ENCODE data around the gene STX18.
"Not testable (repeated sequence)": the region's sequence is repeated elsewhere in the genome, so short reads cannot be mapped to it uniquely, and the experiment has no call there.

STX18 gene

GRCh38 chr4:4477391-4477790 lies 64.5 kb downstream of the STX18 start:
- no peak for DNase-seq

- DNase-seq = no peak
Observed at GRCh38 chr4:4474476-4474875, 67.4 kb downstream of the STX18 start.

GRCh38 chr4:4472344-4472958 lies 69.4 kb downstream of the STX18 start:
- no peak for DNase-seq

- DNase-seq = no peak
Observed at GRCh38 chr4:4471195-4471594, 70.7 kb downstream of the STX18 start.

GRCh38 chr4:4470208-4470607 lies 71.6 kb downstream of the STX18 start:
- no peak for DNase-seq

GRCh38 chr4:4465238-4465637 lies 76.6 kb downstream of the STX18 start:
- not testable (repeated sequence) for DNase-seq

GRCh38 chr4:4462970-4463369 lies 78.9 kb downstream of the STX18 start:
- no peak for DNase-seq

- DNase-seq = no peak
Observed at GRCh38 chr4:4461850-4462249, 80.0 kb downstream of the STX18 start.

GRCh38 chr4:4461178-4461577 lies 80.7 kb downstream of the STX18 start:
- no peak for DNase-seq

- no peak for DNase-seq
Observed at GRCh38 chr4:4460759-4461158, 81.1 kb downstream of the STX18 start.

- DNase-seq = no peak
Observed at GRCh38 chr4:4459181-4459580, 82.7 kb downstream of the STX18 start.

GRCh38 chr4:4457803-4458553 lies 83.9 kb downstream of the STX18 start:
- DNase-seq = no peak

- DNase-seq = no peak
Observed at GRCh38 chr4:4456816-4457578, 84.9 kb downstream of the STX18 start.

GRCh38 chr4:4456351-4456750 lies 85.5 kb downstream of the STX18 start:
- DNase-seq = no peak

GRCh38 chr4:4455210-4455865 lies 86.5 kb downstream of the STX18 start:
- DNase-seq = no peak

GRCh38 chr4:4446434-4446833 lies 95.4 kb downstream of the STX18 start:
- no peak for DNase-seq

- no peak for DNase-seq
Observed at GRCh38 chr4:4443821-4444220, 98.0 kb downstream of the STX18 start.

- no peak for DNase-seq
Observed at GRCh38 chr4:4440333-4441061, 101.4 kb downstream of the STX18 start.

- DNase-seq = no peak
Observed at GRCh38 chr4:4439782-4440181, 102.1 kb downstream of the STX18 start.

- no peak for DNase-seq
Observed at GRCh38 chr4:4438891-4439290, 103.0 kb downstream of the STX18 start.

- no peak for DNase-seq
Observed at GRCh38 chr4:4437798-4438470, 103.9 kb downstream of the STX18 start.

- no peak for DNase-seq
Observed at GRCh38 chr4:4436244-4436823, 105.5 kb downstream of the STX18 start.

Data from stimulated activated CD4-positive, alpha-beta T cell treated with anti-CD3 and anti-CD28 coated beads, Interleukin-12 subunit alpha, Interleukin-12 subunit beta, amount 100 ng/mL, for 4 hours (primary cell).